ENCODE measurements around the gene DNASE1L1.

DNASE1L1 gene

DNA sequence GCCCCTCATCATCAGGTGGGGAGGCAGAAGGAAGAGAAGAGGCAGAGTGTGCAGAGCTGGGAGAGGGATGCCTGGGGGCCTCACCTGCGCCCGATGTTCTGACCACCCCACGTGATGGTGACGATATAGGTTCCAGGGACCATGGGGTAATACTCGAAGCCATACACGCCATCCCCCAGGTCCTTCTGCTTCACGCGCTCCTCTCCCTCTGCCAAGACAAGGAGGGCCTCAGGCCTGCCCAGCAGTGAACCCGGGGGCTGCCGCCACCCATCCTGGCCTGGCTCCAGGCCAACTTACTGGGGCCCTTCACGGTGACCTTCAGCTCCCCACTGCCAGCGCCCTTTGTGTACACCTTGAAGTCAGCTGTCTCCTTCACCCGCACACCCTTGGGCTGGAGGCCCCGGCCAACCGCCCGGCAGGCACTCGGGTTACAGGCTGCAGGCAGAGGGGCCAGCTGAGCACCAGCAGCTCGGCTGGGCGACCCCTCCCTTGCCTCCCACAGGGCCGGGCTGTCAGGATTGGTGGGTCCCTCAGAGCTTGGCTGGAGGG lies 43.9 kb downstream of the DNASE1L1 start:
- Histone ChIP-seq H4K20me1 (ENCODE audit: insufficient read depth, low read length) (no peaks in the 10 kb centered on the region), H3K4me3 (ENCODE audit: low read length) (no peak overlapping the region), H3K27me3 (replicated peaks; ENCODE audit: insufficient read depth, low read length) (no peaks in the 10 kb centered on the region), H3K4me2 (ENCODE audit: low read depth, low read length) (no peak overlapping the region), H3K9me3 (replicated peaks; ENCODE audit: insufficient read depth, low read length) (no peaks in the 10 kb centered on the region), H3K36me3 (replicated peaks; ENCODE audit: insufficient read depth, low read length) (no peaks in the 10 kb centered on the region), H3K9me2 (replicated peaks; ENCODE audit: insufficient read depth, low read length) (no peaks in the 10 kb centered on the region), H3K79me2 (ENCODE audit: low read length) (peaks cover 30% of the 10 kb centered on the region), H3K9ac (ENCODE audit: low read length) (no peak overlapping the region), H3F3A (ENCODE audit: insufficient read depth, low read length) (no peaks in the 10 kb centered on the region), H2AFZ (ENCODE audit: low read length) (no peak overlapping the region), H3K27ac (ENCODE audit: low read length) (no peak overlapping the region), H3K4me1 (ENCODE audit: low read length) (0 out of 2 replicates have a peak, but pooled peaks cover 3% of the 10 kb centered on the region)
- TF ChIP-seq CTCF (IDR thresholded peaks at IDR 0.05; ENCODE audit: low read length), result no peak
- TF ChIP-seq EZH2phosphoT487 (IDR thresholded peaks at IDR 0.05; ENCODE audit: low read length), result no peak
- TF ChIP-seq EZH2 (optimal IDR thresholded peaks at IDR 0.05; ENCODE audit: low read depth, low read length), result no peak
- DNase-seq, result no peak

- no peaks in the 10 kb centered on the region for H3K27me3 ChIP-seq (replicated peaks; ENCODE audit: insufficient read depth, low read length)
- no peaks in the 10 kb centered on the region for H3F3A ChIP-seq (ENCODE audit: insufficient read depth, low read length)
- DNase-seq, result no peak
- no peaks in the 10 kb centered on the region for H3K9me3 ChIP-seq (replicated peaks; ENCODE audit: insufficient read depth, low read length)
- H2AFZ ChIP-seq (ENCODE audit: low read length), result no peak overlapping the region
- no peaks in the 10 kb centered on the region for H3K36me3 ChIP-seq (replicated peaks; ENCODE audit: insufficient read depth, low read length)
- H3K9me2 ChIP-seq (replicated peaks; ENCODE audit: insufficient read depth, low read length), result no peaks in the 10 kb centered on the region
- no peak overlapping the region for H3K9ac ChIP-seq (ENCODE audit: low read length)
- no peak overlapping the region for H3K4me3 ChIP-seq (ENCODE audit: low read length)
- H3K4me1 ChIP-seq (ENCODE audit: low read length), result no peaks in the 10 kb centered on the region
- H3K79me2 ChIP-seq (ENCODE audit: low read length), result peaks cover 19% of the 10 kb centered on the region
- no peak overlapping the region for H3K27ac ChIP-seq (ENCODE audit: low read length)
- no peak overlapping the region for H3K4me2 ChIP-seq (ENCODE audit: low read depth, low read length)
- H4K20me1 ChIP-seq (ENCODE audit: insufficient read depth, low read length), result no peaks in the 10 kb centered on the region
- no peak for TF ChIP-seq EZH2phosphoT487 (IDR thresholded peaks at IDR 0.05; ENCODE audit: low read length)
- TF ChIP-seq CTCF (IDR thresholded peaks at IDR 0.05; ENCODE audit: low read length), result no peak
- no peak for TF ChIP-seq EZH2 (optimal IDR thresholded peaks at IDR 0.05; ENCODE audit: low read depth, low read length)
These were observed 45.2 kb downstream of the DNASE1L1 start for GRCh38 chrX:154363706-154364439.

DNA sequence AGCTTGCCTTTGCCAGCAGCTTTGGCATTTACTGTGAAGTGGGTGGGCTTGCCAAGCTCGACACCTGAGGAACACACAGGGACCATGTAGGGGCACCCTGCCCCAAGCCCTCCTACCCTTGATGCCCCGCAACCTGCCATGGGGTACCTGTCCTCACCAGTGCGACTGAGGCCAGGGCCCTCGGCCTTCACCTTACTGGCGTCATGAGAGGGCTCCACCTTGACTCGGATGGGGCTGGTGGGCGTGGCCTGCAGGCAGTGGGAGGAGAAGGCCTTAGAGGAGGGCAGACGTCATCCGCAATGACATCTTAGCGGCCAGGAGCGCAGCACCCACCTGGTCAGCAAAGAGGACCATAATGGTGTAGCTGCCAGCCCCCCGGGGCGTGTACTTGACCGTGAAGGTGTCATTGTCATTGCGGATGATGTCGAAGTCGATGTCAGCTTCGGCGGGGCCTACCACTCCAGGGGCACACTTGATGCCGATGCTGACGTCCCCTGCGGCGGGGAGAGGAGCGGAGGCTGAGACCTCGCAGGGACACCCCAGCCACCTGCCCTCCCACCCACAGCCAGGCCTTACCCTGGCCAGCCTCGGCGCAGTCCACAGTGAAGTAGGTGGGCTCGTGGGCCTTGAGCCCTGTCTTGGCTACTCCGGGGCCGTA lies 46.8 kb downstream of the DNASE1L1 start:
- Histone ChIP-seq H3K4me2 (ENCODE audit: low read depth, low read length) (no peak overlapping the region), H3K9ac (ENCODE audit: low read length) (no peak overlapping the region), H4K20me1 (ENCODE audit: insufficient read depth, low read length) (no peaks in the 10 kb centered on the region), H3K36me3 (replicated peaks; ENCODE audit: insufficient read depth, low read length) (no peaks in the 10 kb centered on the region), H3K27ac (ENCODE audit: low read length) (no peak overlapping the region), H3K4me1 (ENCODE audit: low read length) (no peaks in the 10 kb centered on the region), H3K9me3 (replicated peaks; ENCODE audit: insufficient read depth, low read length) (no peaks in the 10 kb centered on the region), H3F3A (ENCODE audit: insufficient read depth, low read length) (no peaks in the 10 kb centered on the region), H3K27me3 (replicated peaks; ENCODE audit: insufficient read depth, low read length) (no peaks in the 10 kb centered on the region), H3K9me2 (replicated peaks; ENCODE audit: insufficient read depth, low read length) (no peaks in the 10 kb centered on the region), H2AFZ (ENCODE audit: low read length) (no peak overlapping the region), H3K4me3 (ENCODE audit: low read length) (no peak overlapping the region), H3K79me2 (ENCODE audit: low read length) (peaks cover 4% of the 10 kb centered on the region; the same call in 1 of the 2 replicates)
- TF ChIP-seq EZH2 (optimal IDR thresholded peaks at IDR 0.05; ENCODE audit: low read depth, low read length), result no peak
- no peak for TF ChIP-seq CTCF (IDR thresholded peaks at IDR 0.05; ENCODE audit: low read length)
- no peak for TF ChIP-seq EZH2phosphoT487 (IDR thresholded peaks at IDR 0.05; ENCODE audit: low read length)
- no peak for DNase-seq

All from MM.1S (cell line).